NB4 (cell line): Measurements from ENCODE around the gene FSTL4.

Source experiments
- DNase-seq: peaks from one replicate; pipeline ENCODE4 v3.0.0; 2010; ENCODE audit warnings: low read depth
- H3K4me3 ChIP-seq: one replicate; pipeline ENCODE4 v1.5.1; 2011; ENCODE audit warnings: mild to moderate bottlenecking, low read depth, low read length, moderate library complexity
- CTCF ChIP-seq: IDR thresholded peaks from one replicate; pipeline ENCODE4 v1.5.1; 2012; ENCODE audit warnings: low read depth, low read length
- MAX ChIP-seq: IDR thresholded peaks from 2 replicates; pipeline ENCODE4 v1.6.1; 2011; ENCODE audit warnings: low read depth, low read length
- MYC ChIP-seq: IDR thresholded peaks from 2 replicates; pipeline ENCODE4 v1.6.1; 2011; ENCODE audit warnings: low read depth, low read length
- POLR2A ChIP-seq: IDR thresholded peaks from 2 replicates; pipeline ENCODE4 v1.6.1; 2011; ENCODE audit warnings: mild to moderate bottlenecking; ENCODE audit not compliant: insufficient read length; ENCODE audit errors: extremely low read depth

The FSTL4 gene

GRCh38 chr5:133323494-133324457 is 288.6 kb downstream of the FSTL4 start:
- no peak for TF ChIP-seq MYC
- no peak for TF ChIP-seq POLR2A
- TF ChIP-seq MAX = no peak
- no peak for TF ChIP-seq CTCF
- no peak for DNase-seq
- no peak overlapping the region for H3K4me3 ChIP-seq

- TF ChIP-seq MAX (no peak), POLR2A (no peak), CTCF (no peak)
- no peak for DNase-seq
- H3K4me3 ChIP-seq = no peak overlapping the region
Observed at GRCh38 chr5:133322743-133323142, 289.6 kb downstream of the FSTL4 start.

- H3K4me3 ChIP-seq = no peak overlapping the region
- no peak for DNase-seq
- TF ChIP-seq MYC (no peak), CTCF (no peak), POLR2A (no peak), MAX (no peak)
Observed at GRCh38 chr5:133321833-133322420, 290.4 kb downstream of the FSTL4 start.

GRCh38 chr5:133321286-133321832 is 291.0 kb downstream of the FSTL4 start:
- no peak for DNase-seq
- H3K4me3 ChIP-seq = no peak overlapping the region
- TF ChIP-seq POLR2A (no peak), MAX (no peak)

GRCh38 chr5:133319905-133320520 is 292.3 kb downstream of the FSTL4 start:
- no peak for TF ChIP-seq MYC
- TF ChIP-seq MAX = no peak
- peak; percentile 1 for TF ChIP-seq CTCF
- TF ChIP-seq POLR2A = no peak
- DNase-seq = no peak
- no peak overlapping the region for H3K4me3 ChIP-seq

- no peak overlapping the region for H3K4me3 ChIP-seq
- TF ChIP-seq CTCF (no peak), POLR2A (no peak), MYC (no peak), MAX (no peak)
- no peak for DNase-seq
Observed at GRCh38 chr5:133319244-133319643, 293.1 kb downstream of the FSTL4 start.
